K562 (cell line): ENCODE measurements around the gene MYO5C.

Experiments used
- BRF1 ChIP-seq: IDR thresholded peaks from 3 replicates; pipeline ENCODE4 v1.6.1; 2011; ENCODE audit warnings: borderline replicate concordance, mild to moderate bottlenecking; ENCODE audit not compliant: insufficient read length; ENCODE audit errors: extremely low read depth
- KDM1A ChIP-seq, 2 experiments: fragments of 450-650 bp; IDR thresholded peaks; 2 replicates each; pipeline ENCODE4 v1.6.1; 2016; ENCODE audit warnings: mild to moderate bottlenecking in 2 of 2
- MEF2A ChIP-seq: IDR thresholded peaks from 2 replicates; pipeline ENCODE4 v1.6.1; 2011; ENCODE audit warnings: low read depth, mild to moderate bottlenecking, low read length, moderate library complexity; ENCODE audit not compliant: control insufficient read depth
- MEF2D ChIP-seq: conservative IDR thresholded peaks from 2 replicates; pipeline ENCODE4 v1.6.1; 2016; ENCODE audit warnings: low read depth, missing genetic modification characterization, missing compliant biosample characterization
- NFIX ChIP-seq: fragments of 250-450 bp; sonication (Bioruptor Pico); IDR thresholded peaks from 2 replicates; pipeline ENCODE4 v1.4.0; 2020; ENCODE audit warnings: low read depth, mild to moderate bottlenecking, moderate library complexity
- POLR2AphosphoS5 ChIP-seq: IDR thresholded peaks from 2 replicates; pipeline ENCODE4 v1.6.1; 2011; ENCODE audit warnings: mild to moderate bottlenecking, low read depth, low read length, moderate library complexity; ENCODE audit not compliant: control insufficient read depth, insufficient read depth
- SP2 ChIP-seq: IDR thresholded peaks from 2 replicates; pipeline ENCODE4 v1.6.1; 2011; ENCODE audit warnings: mild to moderate bottlenecking, low read depth, low read length, moderate library complexity; ENCODE audit not compliant: poor library complexity, severe bottlenecking; ENCODE audit errors: extremely low read depth
- ZFP36 ChIP-seq: fragments of 150-350 bp; IDR thresholded peaks from 2 replicates; pipeline ENCODE4 v1.6.1; 2018; ENCODE audit warnings: low read length, low read depth; ENCODE audit not compliant: partially characterized antibody
- TF ChIP-seq, protein P1 (sequence below), 3 experiments: IDR thresholded peaks in 2 of 3; conservative IDR thresholded peaks in 1 of 3; 2 replicates each; pipeline ENCODE4 v1.5.1; 2011 to 2012; ENCODE audit warnings: low read length in 3 of 3, mild to moderate bottlenecking in 3 of 3, control low read depth in 2 of 3, improper control_type of control experiment in 1 of 3, inconsistent platforms in 1 of 3, low read depth in 1 of 3, mixed read lengths in 1 of 3, moderate library complexity in 1 of 3; ENCODE audit not compliant: insufficient read depth in 2 of 3

GRCh38 chr15:52276256-52276770, 19.3 kb downstream of the MYO5C start:
- no peak for TF ChIP-seq SP2
- TF ChIP-seq POLR2AphosphoS5: no peak
- TF ChIP-seq MEF2A: no peak
- TF ChIP-seq, protein P1, sequence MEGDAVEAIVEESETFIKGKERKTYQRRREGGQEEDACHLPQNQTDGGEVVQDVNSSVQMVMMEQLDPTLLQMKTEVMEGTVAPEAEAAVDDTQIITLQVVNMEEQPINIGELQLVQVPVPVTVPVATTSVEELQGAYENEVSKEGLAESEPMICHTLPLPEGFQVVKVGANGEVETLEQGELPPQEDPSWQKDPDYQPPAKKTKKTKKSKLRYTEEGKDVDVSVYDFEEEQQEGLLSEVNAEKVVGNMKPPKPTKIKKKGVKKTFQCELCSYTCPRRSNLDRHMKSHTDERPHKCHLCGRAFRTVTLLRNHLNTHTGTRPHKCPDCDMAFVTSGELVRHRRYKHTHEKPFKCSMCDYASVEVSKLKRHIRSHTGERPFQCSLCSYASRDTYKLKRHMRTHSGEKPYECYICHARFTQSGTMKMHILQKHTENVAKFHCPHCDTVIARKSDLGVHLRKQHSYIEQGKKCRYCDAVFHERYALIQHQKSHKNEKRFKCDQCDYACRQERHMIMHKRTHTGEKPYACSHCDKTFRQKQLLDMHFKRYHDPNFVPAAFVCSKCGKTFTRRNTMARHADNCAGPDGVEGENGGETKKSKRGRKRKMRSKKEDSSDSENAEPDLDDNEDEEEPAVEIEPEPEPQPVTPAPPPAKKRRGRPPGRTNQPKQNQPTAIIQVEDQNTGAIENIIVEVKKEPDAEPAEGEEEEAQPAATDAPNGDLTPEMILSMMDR (IDR thresholded peaks at IDR 0.05 in 2 of 3, conservative IDR thresholded peaks at IDR 0.05 in 1 of 3; ENCODE audit: insufficient read depth in 2 of 3, low read depth in 1 of 3, low read length in 3 of 3): no peak
- TF ChIP-seq NFIX (CRISPR knock-in tag): no peak
- no peak for TF ChIP-seq BRF1
- no peak for TF ChIP-seq ZFP36
- TF ChIP-seq MEF2D (tag): no peak
- TF ChIP-seq KDM1A (IDR thresholded peaks at IDR 0.05): no peak
